H9 (cell line): ENCODE data around the gene SLC9A5. TPM values are rescaled to one million over a fixed set of nuclear protein-coding genes. Genes with fewer than 3 reads are reported as not detected.

ENCODE experiments used
- DNase-seq: peaks from one replicate; pipeline ENCODE4 v3.0.0-alpha.2; 2017
- H2AFZ ChIP-seq: one replicate; pipeline ENCODE4 v1.6.1; 2013; ENCODE audit warnings: mild to moderate bottlenecking, low read length, control low read depth, moderate library complexity
- H2AK5ac ChIP-seq: 2 replicates; pipeline ENCODE4 v1.6.1; 2013; ENCODE audit warnings: low read length, control low read depth, mixed read lengths; ENCODE audit not compliant: insufficient read length
- H2BK120ac ChIP-seq: one replicate; pipeline ENCODE4 v1.6.1; 2013; ENCODE audit warnings: low read depth, mild to moderate bottlenecking, low read length, control low read depth, inconsistent platforms; ENCODE audit not compliant: poor library complexity, severe bottlenecking
- H2BK12ac ChIP-seq: 2 replicates; pipeline ENCODE4 v1.6.1; 2013; ENCODE audit warnings: low read length, control low read depth, mixed read lengths, low read depth; ENCODE audit not compliant: insufficient read length
- H2BK15ac ChIP-seq: 2 replicates; pipeline ENCODE4 v1.6.1; 2013; ENCODE audit warnings: low read depth, low read length, control low read depth
- H2BK20ac ChIP-seq: one replicate; pipeline ENCODE4 v1.6.1; 2013; ENCODE audit warnings: low read depth, mild to moderate bottlenecking, low read length, control low read depth, inconsistent platforms; ENCODE audit not compliant: poor library complexity, severe bottlenecking
- H2BK5ac ChIP-seq: 2 replicates; pipeline ENCODE4 v1.6.1; 2013; ENCODE audit warnings: low read length, control low read depth, mixed read lengths; ENCODE audit not compliant: insufficient read length
- H3K14ac ChIP-seq: 2 replicates; pipeline ENCODE4 v1.6.1; 2013; ENCODE audit warnings: low read length, control low read depth; ENCODE audit not compliant: insufficient read depth
- H3K18ac ChIP-seq: 2 replicates; pipeline ENCODE4 v1.6.1; 2013; ENCODE audit warnings: low read depth, mild to moderate bottlenecking, mixed read lengths, low read length, control low read depth; ENCODE audit not compliant: insufficient read length
- H3K23ac ChIP-seq: 2 replicates; pipeline ENCODE4 v1.6.1; 2013; ENCODE audit warnings: low read length, control low read depth, mixed read lengths, low read depth; ENCODE audit not compliant: insufficient read length
- H3K23me2 ChIP-seq: 2 replicates; pipeline ENCODE4 v1.6.1; 2013; ENCODE audit warnings: low read depth, mild to moderate bottlenecking, mixed read lengths, low read length, control low read depth; ENCODE audit not compliant: insufficient read length, poor library complexity, severe bottlenecking
- H3K27ac ChIP-seq: 2 replicates; pipeline ENCODE4 v1.5.1; 2013; ENCODE audit warnings: low read length, control low read depth, mixed read lengths, low read depth; ENCODE audit not compliant: insufficient read length
- H3K27me3 ChIP-seq: 2 replicates; pipeline ENCODE4 v1.6.1; 2013; ENCODE audit warnings: low read length, control low read depth, inconsistent platforms; ENCODE audit not compliant: insufficient read depth
- H3K4ac ChIP-seq: 2 replicates; pipeline ENCODE4 v1.6.1; 2013; ENCODE audit warnings: low read depth, mild to moderate bottlenecking, control low read depth, inconsistent platforms, low read length, moderate library complexity
- H3K4me1 ChIP-seq: 2 replicates; pipeline ENCODE4 v1.6.1; 2013; ENCODE audit warnings: low read length, control low read depth, inconsistent platforms; ENCODE audit not compliant: insufficient read depth
- H3K4me2 ChIP-seq: 2 replicates; pipeline ENCODE4 v1.6.1; 2013; ENCODE audit warnings: low read length, control low read depth, mixed read lengths; ENCODE audit not compliant: insufficient read length, insufficient read depth
- H3K56ac ChIP-seq: 2 replicates; pipeline ENCODE4 v1.6.1; 2013; ENCODE audit warnings: low read depth, mild to moderate bottlenecking, mixed read lengths, low read length, control low read depth; ENCODE audit not compliant: insufficient read length
- H3K79me1 ChIP-seq: 2 replicates; pipeline ENCODE4 v1.6.1; 2013; ENCODE audit warnings: low read depth, mild to moderate bottlenecking, moderate library complexity, low read length, control low read depth, inconsistent platforms; ENCODE audit not compliant: insufficient read depth, poor library complexity, severe bottlenecking
- H3K79me2 ChIP-seq: 2 replicates; pipeline ENCODE4 v1.6.1; 2013; ENCODE audit warnings: low read length, control low read depth, inconsistent platforms; ENCODE audit not compliant: insufficient read depth
- H3K9ac ChIP-seq: 2 replicates; pipeline ENCODE4 v1.6.1; 2013; ENCODE audit warnings: low read length, control low read depth, mixed read lengths; ENCODE audit not compliant: insufficient read length; ENCODE audit errors: extremely low read depth
- H3K9me3 ChIP-seq: one replicate; pipeline ENCODE4 v1.6.1; 2013; ENCODE audit warnings: low read depth, low read length, inconsistent platforms; ENCODE audit not compliant: control insufficient read depth
- H3T11ph ChIP-seq: one replicate; pipeline ENCODE4 v1.6.1; 2013; ENCODE audit warnings: mild to moderate bottlenecking, low read length, control low read depth, inconsistent platforms
- H4K20me1 ChIP-seq: one replicate; pipeline ENCODE4 v1.6.1; 2013; ENCODE audit not compliant: control insufficient read depth, insufficient read length, insufficient read depth
- H4K5ac ChIP-seq: 2 replicates; pipeline ENCODE4 v1.6.1; 2013; ENCODE audit warnings: low read depth, mild to moderate bottlenecking, mixed read lengths, low read length, control low read depth; ENCODE audit not compliant: insufficient read length
- H4K8ac ChIP-seq: replicated peaks from 2 replicates; pipeline ENCODE4 v1.6.1; 2013; ENCODE audit warnings: low read length, control low read depth, mixed read lengths, low read depth; ENCODE audit not compliant: insufficient read length
- H4K91ac ChIP-seq: 2 replicates; pipeline ENCODE4 v1.6.1; 2013; ENCODE audit warnings: low read depth, mild to moderate bottlenecking, moderate library complexity, mixed read lengths, low read length, control low read depth; ENCODE audit not compliant: insufficient read length
- H3K27ac Mint-ChIP-seq, 3 experiments: 2 replicates in 2 of 3; 3 replicates in 1 of 3; pipeline ENCODE4 v1.8.0; 2020 to 2021; ENCODE audit warnings: mixed read lengths in 3 of 3, mild to moderate bottlenecking in 1 of 3, moderate library complexity in 1 of 3
- H3K27me3 Mint-ChIP-seq: 2 replicates; pipeline ENCODE4 v1.8.0; 2021; ENCODE audit warnings: low read depth, mild to moderate bottlenecking, moderate library complexity, mixed read lengths
- H3K36me3 Mint-ChIP-seq, 3 experiments: 2 replicates in 2 of 3; 3 replicates in 1 of 3; pipeline ENCODE4 v1.8.0; 2020 to 2021; ENCODE audit warnings: low read depth in 3 of 3, mixed read lengths in 3 of 3; ENCODE audit not compliant: insufficient read depth in 1 of 3
- H3K4me1 Mint-ChIP-seq, 2 experiments: 2 replicates each; pipeline ENCODE4 v1.8.0; 2020; ENCODE audit warnings: mixed read lengths in 2 of 2
- H3K4me3 Mint-ChIP-seq, 2 experiments: 2 replicates in 1 of 2; 3 replicates in 1 of 2; pipeline ENCODE4 v1.8.0; 2020 to 2021; ENCODE audit warnings: mild to moderate bottlenecking in 2 of 2, mixed read lengths in 2 of 2, moderate library complexity in 1 of 2
- H3K9me3 Mint-ChIP-seq, 2 experiments: 2 replicates in 1 of 2; 3 replicates in 1 of 2; pipeline ENCODE4 v1.8.0; 2020; ENCODE audit warnings: mild to moderate bottlenecking in 2 of 2, mixed read lengths in 2 of 2, moderate library complexity in 1 of 2
- WGBS: extraction: QIAGEN DNeasy Blood & Tissue Kit; methylation state at CpG from one replicate; pipeline ENCODE4 v1.1.7; 2013; ENCODE audit warnings: missing lambda C conversion rate, low lambda C conversion rate, mixed read lengths; ENCODE audit not compliant: insufficient read length; ENCODE audit errors: extremely low coverage; 5-methylcytosine and 5-hydroxymethylcytosine counted together
- total RNA-seq: library from RNA; stranded (reverse); gene quantifications from 2 replicates; pipeline ENCODE4 v1.2.1, GENCODE V29; 2021
- TF ChIP-seq, protein P1 (sequence below): fragments of 200-600 bp; sonication (generic); conservative IDR thresholded peaks from 3 replicates; pipeline ENCODE4 v1.8.0; 2021; ENCODE audit warnings: antibody characterized with exemption, mild to moderate bottlenecking

The SLC9A5 gene
- total RNA-seq, 1 experiment from 2014 or later = 9.1 TPM

DNA sequence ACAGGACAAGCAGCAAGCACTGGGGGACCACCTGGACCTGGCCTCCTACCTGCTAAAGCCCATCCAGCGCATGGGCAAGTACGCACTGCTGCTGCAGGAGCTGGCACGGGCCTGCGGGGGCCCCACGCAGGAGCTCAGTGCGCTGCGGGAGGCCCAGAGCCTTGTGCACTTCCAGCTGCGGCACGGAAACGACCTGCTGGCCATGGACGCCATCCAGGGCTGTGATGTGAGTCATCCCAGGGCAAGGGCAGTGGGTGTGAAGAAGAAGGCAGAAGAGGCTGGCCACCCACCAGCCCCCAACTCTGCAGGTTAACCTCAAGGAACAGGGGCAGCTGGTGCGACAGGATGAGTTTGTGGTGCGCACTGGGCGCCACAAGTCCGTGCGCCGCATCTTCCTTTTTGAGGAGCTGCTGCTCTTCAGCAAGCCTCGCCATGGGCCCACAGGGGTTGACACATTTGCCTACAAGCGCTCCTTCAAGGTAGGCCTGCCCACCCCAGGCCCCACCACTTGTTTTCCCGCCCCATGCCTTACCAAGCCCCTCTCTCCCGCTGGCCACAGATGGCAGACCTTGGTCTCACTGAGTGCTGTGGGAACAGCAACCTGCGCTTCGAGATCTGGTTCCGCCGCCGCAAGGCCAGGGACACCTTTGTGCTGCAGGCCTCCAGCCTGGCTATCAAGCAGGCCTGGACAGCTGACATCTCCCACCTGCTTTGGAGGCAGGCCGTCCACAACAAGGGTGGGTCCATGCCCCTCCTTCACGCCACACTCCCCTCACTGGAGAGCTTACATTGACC lies 37.9 kb downstream of the SLC9A5 start:
- Mint-ChIP-seq H3K36me3 (peaks cover 0 to 7% (median 0%) of the 10 kb centered on the region in 3 experiments; a peak in 2 of 7 replicates), H3K4me1 (0 out of 4 replicates have a peak, but pooled peaks cover 0 to 2% of the 10 kb centered on the region in 2 experiments), H3K4me3 (no peak overlapping the region), H3K27ac (no peak overlapping the region; a peak in 1 of 7 replicates), H3K9me3 (no peaks in the 10 kb centered on the region), H3K27me3 (peaks cover 4% of the 10 kb centered on the region; the same call in 1 of the 2 replicates)
- no peak overlapping the region for H3K4ac ChIP-seq
- H3K9me3 ChIP-seq = no peaks in the 10 kb centered on the region
- no peak overlapping the region for H3T11ph ChIP-seq
- no peak overlapping the region for H2BK15ac ChIP-seq
- no peak for DNase-seq
- no peak overlapping the region for H3K18ac ChIP-seq
- H2BK12ac ChIP-seq = no peak overlapping the region
- no peak overlapping the region for H2BK20ac ChIP-seq
- H3K79me2 ChIP-seq = no peaks in the 10 kb centered on the region
- H3K27ac ChIP-seq = no peak overlapping the region
- no peak overlapping the region for H4K8ac ChIP-seq
- H4K5ac ChIP-seq = no peak overlapping the region
- no peak overlapping the region for H2BK5ac ChIP-seq
- H3K27me3 ChIP-seq = no peaks in the 10 kb centered on the region
- H3K14ac ChIP-seq = no peak overlapping the region; the same call in 1 of the 2 replicates
- H3K23ac ChIP-seq = no peak overlapping the region
- no peak overlapping the region for H3K4me2 ChIP-seq
- H3K23me2 ChIP-seq = no peaks in the 10 kb centered on the region
- H2BK120ac ChIP-seq = no peak overlapping the region
- no peak overlapping the region for H2AFZ ChIP-seq
- H2AK5ac ChIP-seq = no peak overlapping the region
- H3K9ac ChIP-seq = no peak overlapping the region
- no peaks in the 10 kb centered on the region for H4K20me1 ChIP-seq
- H4K91ac ChIP-seq = no peak overlapping the region
- H3K4me1 ChIP-seq = no peaks in the 10 kb centered on the region
- H3K56ac ChIP-seq = no peak overlapping the region
- H3K79me1 ChIP-seq = no peaks in the 10 kb centered on the region
- WGBS = no CpG with 5 or more reads among the region's 28 CpGs
- TF ChIP-seq, protein P1, sequence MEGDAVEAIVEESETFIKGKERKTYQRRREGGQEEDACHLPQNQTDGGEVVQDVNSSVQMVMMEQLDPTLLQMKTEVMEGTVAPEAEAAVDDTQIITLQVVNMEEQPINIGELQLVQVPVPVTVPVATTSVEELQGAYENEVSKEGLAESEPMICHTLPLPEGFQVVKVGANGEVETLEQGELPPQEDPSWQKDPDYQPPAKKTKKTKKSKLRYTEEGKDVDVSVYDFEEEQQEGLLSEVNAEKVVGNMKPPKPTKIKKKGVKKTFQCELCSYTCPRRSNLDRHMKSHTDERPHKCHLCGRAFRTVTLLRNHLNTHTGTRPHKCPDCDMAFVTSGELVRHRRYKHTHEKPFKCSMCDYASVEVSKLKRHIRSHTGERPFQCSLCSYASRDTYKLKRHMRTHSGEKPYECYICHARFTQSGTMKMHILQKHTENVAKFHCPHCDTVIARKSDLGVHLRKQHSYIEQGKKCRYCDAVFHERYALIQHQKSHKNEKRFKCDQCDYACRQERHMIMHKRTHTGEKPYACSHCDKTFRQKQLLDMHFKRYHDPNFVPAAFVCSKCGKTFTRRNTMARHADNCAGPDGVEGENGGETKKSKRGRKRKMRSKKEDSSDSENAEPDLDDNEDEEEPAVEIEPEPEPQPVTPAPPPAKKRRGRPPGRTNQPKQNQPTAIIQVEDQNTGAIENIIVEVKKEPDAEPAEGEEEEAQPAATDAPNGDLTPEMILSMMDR = no peak
